Fibroblast of skin of abdomen (primary cell): ENCODE results near the gene SRP14. TPM values are rescaled to one million over a fixed set of nuclear protein-coding genes. Genes with fewer than 3 reads are reported as not detected.
A peak's percentile ranks its signal among the peaks of the same experiment; 100 is the strongest.
"Not testable (repeated sequence)": the region's sequence is repeated elsewhere in the genome, so short reads cannot be mapped to it uniquely, and the experiment has no call there.

Experiments
- DNase-seq: peaks from one replicate; pipeline ENCODE4 v3.0.0-alpha.2; 2013
- polyA plus RNA-seq, 2 experiments: library from polyadenylated mRNA; unstranded; fragments of 120-200 nt; gene quantifications; one replicate each; pipeline ENCODE4 v1.2.1, GENCODE V29; 2013; ENCODE audit not compliant: insufficient read length in 2 of 2

The SRP14 gene, protein sequence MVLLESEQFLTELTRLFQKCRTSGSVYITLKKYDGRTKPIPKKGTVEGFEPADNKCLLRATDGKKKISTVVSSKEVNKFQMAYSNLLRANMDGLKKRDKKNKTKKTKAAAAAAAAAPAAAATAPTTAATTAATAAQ
- polyA plus RNA-seq (2013, experiment 1 of 2; ENCODE audit: insufficient read length): 458 TPM
- 439 TPM for polyA plus RNA-seq (2013, experiment 2 of 2; ENCODE audit: insufficient read length)

DNA sequence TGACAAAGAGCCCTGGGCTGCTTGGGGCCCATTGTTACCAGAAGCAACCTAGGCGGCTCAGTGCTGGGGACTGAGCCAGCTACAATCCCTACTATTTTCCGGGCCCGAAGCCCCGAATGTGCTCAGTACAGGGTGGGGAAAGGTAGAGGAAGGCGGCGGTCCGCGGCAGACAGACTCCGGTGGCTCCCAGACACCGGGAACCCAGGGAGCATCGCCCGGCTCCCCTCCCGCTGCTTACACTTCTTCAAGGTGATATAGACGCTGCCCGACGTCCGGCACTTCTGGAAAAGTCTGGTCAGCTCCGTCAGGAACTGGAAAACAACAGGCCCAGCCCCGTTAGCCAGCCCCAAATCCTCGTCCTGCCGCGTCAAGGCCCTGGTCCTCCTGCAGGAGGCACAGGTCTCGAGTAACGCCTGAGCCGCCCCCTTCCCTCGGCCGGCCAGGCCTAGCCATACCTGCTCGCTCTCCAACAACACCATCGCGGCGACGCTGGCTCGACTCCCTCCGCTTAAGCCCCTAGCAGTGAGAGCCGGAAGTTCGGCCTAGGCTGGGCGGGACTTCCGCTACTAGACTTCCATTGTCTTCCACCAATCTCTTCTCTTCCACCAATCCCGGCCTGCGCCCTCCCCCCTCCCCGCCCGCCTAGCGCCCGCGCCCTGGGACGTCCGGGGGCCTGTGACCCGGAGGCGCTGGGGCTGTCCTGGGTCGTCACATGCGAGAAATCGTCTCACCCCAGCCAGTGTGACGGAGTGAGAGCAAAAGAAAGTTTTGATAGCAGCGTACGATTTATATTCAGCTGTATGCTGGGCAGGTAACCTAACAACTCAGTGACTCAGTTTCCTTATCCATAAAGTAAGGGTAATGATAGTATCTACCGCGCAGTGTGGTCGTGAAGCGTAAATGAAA is at the start of gene SRP14:
TSS of gene SRP14 (minus strand) at position 544 of the 906 bp plus-strand sequence. CDS start at position 479, 65 bp downstream.
- DNase-seq: peak; percentile 92

DNA sequence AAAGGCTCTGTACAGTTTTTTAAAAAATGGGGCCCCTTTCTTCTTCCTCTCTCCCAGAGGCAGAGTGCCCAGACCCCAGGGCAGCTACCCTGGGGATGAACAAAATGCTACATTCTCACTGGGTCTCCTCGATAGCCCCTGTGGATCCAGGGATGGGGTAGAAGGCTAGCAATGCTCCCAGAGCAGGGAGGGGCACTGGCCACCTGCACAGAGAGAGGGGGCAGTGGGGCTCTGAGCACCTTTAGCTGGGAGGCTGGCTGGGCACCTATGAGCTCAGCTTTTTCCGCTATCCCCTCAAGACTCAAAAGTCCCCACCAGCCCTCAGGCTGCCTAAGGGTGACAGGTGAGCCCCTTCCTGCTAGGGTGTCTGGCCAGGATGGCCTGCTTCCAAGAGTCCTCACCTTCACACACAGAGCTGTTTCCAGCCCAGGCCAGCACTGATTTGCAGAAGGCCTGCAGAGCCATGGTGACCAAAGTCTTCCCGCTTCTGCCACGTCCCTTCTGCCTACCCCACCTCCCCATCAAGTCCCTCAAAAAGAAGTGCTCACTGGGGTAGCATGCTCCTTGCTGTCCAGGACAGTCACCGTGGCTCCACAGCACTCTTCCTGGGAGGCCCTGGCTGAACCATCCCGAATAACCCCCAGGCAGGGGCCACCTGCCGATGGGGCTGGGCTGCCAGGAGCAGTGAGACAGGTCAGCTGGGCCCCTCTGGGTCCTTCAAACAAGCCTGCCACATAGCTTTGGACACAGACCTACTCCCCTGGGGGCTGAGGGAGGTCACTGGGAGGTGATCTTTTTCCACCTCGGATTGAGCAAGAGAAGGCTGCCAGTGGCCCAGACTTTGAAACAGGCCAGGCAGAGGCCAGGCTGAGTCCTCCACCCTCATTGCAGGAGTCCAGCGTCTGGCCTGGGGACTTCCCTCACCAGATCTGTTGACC is 49.3 kb upstream of the SRP14 start:
- no peak for DNase-seq

DNA sequence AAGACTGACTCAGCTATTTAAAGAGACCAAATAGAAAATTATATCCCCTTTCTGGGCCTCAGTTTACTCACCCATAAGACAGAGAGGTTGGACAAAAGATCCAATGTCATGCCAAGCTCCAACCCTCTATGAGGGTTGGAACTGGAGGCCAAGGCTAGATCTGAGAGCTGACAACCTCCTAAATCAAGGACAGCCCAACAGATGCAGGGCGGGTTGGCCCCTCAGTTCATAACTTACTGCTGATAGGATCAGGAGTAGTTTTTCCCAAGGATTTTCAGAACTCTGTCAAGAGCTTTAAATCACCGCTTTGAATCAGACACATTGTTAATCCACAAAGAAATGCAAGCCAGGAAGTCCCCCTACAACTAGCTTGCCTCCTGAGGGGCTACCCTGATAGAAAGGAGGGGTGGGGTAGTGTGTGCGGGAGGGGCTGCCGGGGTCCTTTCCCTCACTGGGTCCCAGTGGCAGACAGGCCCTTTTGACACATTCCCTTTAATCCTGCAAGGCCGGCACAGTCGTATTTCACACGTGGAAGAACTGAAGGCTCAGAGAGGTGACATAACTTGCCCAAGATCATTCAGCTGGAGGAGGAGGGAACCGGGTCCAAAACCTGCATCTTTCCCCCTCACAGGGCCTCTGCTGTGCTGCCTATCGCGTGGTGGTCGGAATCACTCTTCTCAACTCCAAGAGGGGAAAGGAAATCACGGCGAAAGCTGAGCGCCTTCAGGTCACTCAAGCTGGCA is 48.3 kb upstream of the SRP14 start:
- no peak for DNase-seq

DNA sequence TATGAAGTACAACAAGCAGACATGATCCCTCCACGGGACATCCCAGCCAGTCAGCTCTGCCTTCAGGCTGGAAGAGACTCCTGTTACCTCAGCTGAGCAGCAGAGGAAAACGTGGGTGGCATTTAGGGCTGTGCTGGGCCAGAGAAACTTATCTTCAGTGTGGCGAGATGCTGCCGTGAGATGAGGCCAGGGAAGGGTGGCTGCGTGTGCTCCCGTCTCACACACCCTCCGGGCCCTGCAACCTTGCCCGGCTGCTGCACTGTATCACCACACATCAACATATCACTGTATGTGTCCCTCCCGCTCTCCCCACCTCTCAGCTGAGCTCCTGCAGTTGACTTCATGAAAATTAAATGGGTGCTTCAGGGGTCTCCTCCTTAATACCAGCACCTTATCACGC is 46.3 kb upstream of the SRP14 start:
- DNase-seq: no peak

DNA sequence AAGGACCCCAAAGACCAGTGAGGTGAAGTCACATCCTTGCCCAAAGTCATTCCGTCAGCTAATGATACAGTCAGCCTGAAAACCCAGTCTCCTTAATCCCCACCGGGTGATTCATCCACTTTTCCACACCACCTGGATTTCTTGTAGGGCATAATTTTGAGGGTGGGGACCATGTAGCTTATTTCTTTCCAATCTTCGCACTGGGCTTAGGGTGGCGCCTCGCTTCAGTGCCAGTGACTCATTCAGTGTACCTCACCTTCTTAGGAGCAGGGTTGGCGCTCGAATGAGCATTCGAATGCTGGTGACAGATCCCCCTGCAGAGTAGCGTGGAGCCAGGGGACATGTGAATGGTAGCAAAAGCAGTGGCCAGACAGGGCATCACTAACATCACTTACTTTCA is 45.7 kb upstream of the SRP14 start:
- no peak for DNase-seq

DNA sequence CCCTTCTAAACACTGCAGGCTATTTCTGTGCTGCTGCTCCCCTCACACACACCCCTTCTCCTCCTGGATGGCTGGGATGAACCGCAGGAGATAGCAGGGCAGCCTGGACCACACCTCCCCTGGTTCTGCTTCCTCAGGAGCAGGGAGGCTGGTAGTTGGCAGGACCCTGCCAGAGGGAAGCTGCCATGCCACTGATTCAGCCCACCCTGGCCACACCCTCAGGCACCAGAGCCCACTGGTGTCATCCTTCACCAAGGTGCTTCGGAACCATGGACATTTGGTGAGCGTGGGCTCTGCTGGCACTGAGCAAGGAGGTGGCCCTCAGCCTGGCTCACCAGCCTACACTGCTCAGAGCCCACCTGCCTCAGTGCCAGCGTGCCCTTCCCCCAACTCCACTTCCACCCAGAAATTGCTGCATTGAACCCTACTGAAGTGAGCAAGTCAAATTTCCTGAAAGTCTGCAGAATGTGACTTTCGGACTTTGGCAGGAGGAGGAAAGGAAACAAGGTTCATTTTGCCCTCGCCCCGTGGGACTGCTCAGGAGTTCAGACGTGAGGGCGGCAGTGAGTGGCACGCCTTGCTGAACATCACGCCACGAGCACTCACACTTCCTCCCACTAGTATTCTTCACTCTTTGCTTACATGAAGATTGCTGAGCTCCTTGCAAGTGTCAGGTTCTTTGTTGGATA is 43.4 kb upstream of the SRP14 start:
- no peak for DNase-seq

DNA sequence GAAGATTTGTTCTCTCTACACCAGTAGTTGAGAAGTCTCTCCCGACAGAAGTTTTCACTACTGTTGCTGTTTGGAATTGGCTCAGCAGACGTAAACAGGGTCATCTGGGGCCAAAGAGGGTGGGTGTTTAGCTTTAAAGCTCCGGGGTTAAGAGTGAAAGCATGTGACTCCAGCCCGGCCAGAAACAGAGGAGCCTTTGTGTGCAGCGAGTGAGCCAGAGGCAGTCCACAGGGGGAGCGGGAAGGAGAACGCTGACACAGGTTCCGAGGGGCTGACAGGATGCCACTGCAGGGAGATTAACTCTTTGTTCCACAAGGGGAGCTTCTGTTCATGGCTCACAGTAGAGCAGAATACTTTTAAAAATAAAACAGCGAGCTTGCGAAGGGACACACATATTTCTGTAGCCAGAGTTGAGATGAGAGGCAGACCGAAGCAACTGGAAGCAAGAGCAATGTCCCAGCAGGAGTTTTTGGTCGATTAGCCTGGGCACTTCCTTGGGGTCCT is 42.8 kb upstream of the SRP14 start:
- DNase-seq: peak; percentile 60

DNA sequence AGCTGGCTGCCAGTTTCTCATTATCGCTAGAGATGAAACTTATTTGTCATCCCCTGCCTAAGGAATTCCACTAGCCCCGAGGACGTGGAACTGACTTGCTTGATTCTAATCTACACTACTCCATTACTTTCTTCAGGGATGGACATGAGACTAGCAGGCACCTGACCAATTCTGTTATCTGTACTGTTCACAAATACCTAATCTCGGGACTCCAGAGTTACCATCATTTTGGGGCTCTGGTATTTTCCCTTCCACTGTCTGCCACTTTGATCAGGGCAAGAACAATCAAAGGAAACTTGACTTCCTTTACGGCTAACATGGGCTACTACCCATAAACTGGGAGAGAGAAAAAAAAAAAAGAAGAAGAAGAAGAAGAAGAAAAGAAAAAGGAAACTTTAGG is 41.9 kb upstream of the SRP14 start:
- no peak for DNase-seq

DNA sequence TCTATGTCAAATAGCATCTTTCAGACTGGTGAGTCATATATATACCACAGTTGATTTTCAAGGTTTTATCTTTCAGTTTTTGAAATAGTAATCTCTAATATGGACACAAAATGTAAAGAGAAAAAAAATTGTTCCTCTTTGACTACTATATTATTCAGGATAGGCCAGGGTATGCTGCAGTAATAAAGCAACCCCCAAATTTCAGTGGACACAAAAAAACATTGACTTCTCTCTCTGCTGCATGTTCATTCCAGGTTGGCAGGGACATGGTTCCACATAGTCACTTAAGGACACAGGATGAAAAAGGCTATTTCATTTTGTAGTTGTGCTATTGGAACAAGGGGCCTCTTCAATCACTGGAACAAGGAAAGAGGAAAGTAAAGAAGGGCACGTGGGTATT is 41.1 kb upstream of the SRP14 start:
- DNase-seq: no peak

DNA sequence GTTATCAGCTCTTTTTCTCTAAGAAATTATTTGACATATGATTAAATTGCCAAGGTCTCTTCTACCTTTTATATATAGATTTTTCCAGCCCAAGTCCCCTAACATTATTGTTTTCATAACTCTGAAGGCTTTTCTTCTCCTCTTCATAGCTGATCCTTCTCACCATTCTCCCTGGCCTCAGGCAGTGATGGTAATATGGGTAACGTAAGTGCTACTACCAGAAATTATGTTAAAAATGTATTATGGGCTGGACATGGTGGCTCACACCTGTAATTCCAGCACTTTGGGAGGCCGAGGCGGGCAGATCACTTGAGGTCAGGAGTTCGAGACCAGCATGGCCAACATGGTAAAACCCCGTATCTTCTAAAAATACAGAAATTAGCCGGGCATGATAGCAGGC is 40.5 kb upstream of the SRP14 start:
- no peak for DNase-seq

DNA sequence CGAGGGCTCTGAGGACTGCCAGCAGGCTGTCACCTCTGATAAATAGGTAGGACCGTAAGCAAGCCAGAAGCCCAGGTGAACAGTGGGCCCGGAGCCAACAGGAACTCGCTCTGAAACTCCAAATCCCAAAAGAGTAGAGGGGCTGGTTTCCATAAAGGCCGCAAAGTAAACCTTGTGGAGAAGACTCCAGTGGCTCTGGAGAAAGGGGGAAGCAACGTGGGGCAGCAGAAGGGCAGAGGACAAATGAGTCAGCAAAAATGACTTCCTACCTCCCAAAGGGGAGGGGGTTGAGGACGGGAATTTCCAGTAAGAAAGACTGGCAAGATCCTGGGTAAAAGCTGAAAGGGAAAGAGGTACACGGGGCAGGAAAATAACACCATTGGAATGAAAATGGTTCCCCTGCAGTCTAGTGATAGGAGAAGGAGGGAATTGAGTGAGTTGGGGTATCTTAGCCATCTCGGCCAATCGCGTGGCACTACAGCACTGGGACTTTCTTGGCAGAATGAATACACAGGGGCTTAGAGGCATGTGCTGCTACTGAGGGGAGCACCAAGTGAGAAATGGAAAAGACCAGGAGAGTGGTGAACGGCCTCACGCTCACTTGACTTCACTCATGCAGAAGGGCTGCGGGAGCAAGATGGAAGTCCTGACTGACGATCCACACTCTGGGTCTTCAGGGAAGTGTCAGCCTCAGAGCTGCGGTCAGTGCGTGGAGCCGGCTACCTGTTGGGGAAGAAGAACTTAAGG is 36.5 kb upstream of the SRP14 start:
- DNase-seq: no peak

DNA sequence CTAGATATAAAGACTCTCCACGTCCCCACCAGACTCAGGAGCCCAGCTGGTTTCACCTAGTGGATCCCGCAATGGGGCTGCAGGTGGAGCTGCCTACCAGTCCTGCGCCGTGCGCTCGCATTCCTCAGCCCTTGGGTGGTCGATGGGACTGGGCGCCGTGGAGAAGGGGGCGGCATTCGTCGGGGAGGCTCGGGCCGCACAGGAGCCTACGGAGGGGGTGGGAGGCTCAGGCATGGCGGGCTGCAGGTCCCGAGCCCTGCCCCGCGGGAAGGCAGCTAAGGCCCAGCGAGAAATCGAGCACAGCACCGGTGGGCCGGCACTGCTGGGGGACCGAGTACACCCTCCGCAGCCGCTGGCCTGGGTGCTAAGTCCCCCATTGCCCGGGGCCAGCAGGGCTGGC is 35.7 kb upstream of the SRP14 start:
- not testable (repeated sequence) for DNase-seq

DNA sequence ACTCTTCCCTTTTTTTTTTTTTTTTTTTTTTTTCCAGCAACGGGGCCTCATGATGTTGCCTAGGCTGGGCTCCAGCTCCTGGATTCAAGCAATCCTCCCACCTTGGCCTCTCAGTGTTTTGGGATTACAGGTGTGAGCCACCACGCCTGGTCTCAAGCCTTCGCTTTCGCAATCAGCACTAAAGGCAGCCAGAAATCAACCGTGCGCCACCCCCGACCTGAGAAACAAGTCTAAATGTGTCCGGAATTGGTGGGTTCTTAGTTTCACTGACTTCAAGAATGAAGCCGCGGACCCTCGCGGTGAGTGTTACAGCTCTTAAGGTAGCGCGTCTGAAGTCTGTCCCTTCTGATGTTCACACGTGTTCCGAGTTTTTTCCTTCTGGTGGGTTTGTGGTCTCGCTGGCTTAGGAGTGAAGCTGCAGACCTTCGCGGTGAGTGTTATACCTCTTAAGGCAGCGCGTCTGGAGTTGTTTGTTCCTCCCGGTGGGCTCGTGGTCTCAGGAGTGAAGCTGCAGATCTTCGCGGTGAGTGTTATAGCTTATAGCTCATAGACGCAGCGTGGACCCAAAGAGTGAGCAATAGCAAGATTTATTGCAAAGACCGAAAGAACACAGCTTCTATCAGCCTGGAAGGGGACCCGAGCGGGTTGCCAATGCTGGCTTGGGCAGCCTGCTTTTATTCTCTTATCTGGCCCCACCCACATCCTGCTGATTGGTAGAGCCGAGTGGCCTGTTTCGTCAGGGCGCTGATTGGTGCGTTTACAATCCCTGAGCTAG is 34.9 kb upstream of the SRP14 start:
- not testable (repeated sequence) for DNase-seq

DNA sequence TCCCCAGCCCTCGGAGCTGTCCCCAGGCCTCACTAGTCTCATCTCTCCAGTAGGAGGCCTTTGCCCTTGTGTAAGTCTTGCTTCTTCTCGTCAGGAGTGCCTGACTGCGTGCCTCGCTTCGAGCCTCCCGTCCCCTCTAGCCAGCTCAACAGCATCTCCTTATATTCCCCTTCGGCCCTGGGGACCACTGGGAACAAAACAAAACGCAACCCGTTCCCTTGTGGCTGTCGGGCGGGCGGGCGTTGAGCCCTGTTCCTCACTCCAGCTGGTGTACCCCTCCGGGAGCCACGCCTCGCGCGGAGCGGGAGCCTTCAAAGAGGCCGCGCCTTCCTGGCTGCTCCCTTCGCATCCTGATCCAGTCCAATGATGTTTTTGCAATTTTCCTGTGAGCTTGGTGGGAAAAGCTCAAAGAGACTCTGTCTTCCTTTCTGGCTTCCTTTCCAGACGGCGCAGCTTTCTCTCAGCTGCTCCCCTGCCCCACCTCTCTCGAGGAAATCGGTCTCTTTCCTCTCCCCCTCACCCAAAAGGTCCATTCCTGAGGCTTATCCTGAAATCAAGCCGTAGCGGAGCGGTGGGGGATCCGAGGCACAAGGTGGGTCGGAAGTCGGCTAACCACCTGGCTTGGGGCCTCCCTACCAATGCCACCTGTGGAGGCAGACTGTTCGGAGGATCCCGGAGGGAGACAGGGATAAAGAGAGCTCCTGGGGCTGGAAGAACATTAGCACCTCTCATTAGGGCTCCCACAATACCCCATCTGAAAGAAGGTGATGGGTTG is 33.4 kb upstream of the SRP14 start:
- DNase-seq: no peak

DNA sequence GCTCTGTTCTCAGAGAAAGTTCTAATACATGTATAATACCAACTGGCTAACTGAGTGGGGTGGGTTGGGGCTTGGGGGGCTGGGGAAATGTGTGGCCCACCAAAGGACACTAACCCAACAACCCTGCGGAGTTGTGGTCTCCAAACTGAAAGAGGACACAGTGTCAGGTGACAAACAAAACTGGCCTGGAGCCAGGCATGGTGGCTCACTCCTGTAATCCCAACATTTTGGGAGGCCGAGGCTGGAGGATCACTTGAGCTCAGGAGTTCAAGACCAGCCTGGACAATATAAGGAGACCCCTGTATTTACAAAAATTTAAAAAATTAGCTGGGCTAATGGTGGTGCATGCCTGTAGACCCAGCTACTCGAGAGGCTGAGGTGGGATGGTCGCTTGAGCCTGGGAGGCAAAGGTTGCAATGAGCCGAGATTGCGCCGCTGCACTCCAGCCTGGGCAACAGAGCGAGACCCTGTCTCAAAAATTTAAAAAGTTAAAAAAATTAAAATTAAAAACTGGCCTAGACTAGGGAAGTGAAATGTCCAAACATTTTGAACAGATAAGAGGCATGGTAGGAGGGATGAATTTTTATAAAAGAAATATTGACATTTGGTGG is 31.7 kb upstream of the SRP14 start:
- DNase-seq: no peak

DNA sequence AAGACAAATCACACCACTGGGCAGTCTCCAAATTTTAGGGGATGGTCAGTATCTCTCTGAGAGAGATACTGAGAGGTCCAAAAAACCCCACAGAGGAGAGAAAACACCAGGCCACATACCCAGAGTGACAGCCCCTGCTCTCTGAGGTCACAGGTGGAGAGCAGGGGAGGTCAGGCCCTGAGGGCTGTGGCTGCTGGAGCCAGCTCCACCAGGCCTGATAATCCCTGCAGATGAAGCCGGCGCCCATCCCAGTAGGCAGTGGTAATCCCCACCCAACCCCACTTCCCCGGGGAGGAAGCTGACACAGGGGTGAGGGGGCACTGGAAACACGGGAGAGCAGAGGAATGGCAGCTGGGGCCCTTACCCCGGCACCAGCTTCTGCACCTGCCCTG is 31.2 kb upstream of the SRP14 start:
- DNase-seq: no peak

DNA sequence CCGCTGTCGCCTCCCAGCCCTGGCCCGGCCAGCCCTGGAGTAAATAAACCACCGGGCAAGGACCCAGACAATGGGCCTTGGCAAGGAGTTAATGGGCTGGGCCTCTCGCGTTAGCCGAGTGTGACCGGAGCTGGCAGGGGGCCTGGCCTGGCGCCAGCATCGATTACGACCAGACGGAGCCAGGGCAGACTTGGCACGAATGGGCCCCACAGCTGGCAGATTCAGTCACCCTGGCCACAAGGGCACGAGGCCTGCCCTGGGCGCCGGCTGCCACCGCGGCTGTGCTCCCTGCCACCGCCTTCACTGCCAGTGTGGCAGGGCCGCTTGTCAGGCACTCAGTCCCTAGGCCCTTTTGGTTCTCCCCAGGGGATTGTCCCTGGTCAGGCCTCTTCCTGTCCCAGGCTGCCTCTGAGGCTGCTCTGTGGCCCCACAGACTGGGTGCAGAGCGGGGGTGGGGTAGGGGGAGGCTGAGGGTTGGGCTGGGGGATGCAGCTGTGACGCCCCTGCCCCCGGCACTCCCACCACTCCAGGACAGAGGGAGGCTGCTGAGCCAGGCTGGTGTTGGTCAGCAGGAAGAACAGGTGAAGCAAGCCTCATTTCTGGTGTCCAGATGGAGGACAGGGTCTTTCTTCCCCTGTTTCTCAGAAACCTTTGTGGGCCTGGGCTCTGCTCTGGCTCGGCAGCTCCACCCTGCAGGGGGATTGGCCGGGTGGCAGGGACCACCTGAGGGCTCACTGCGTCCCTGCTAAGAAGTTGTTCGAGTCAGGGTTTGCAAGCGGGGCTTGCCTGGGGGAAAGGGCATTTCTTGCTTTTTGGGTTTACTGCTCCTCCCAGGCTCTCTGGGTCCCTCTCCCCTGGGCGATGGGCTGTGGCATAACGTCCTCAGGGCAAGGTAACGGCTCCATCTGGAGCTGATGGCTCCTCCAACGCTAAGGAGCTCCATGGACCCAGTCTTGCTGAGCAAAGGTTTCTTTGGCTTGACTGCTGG is 30.5 kb upstream of the SRP14 start:
- no peak for DNase-seq
